HepG2 (cell line): Measurements from ENCODE around the gene ERFL. TPM values are rescaled to one million over a fixed set of nuclear protein-coding genes. Genes with fewer than 3 reads are reported as not detected.

Experiments
- ARNTL ChIP-seq: sonication (generic); formaldehyde crosslinking; IDR thresholded peaks from 2 replicates; pipeline ENCODE4 v1.4.0; 2020; ENCODE audit warnings: mild to moderate bottlenecking, missing genetic modification reagents
- ATRX ChIP-seq: sonication (generic); formaldehyde crosslinking; IDR thresholded peaks from 2 replicates; pipeline ENCODE4 v1.4.0; 2020; ENCODE audit warnings: missing genetic modification reagents, borderline replicate concordance
- CCAR2 ChIP-seq: fragments of 200-400 bp; formaldehyde crosslinking; optimal IDR thresholded peaks from 2 replicates; pipeline ENCODE3; 2018; ENCODE audit warnings: low read depth, mild to moderate bottlenecking, low read length, moderate library complexity
- DRAP1 ChIP-seq: IDR thresholded peaks from 2 replicates; pipeline ENCODE4 v1.6.1; 2016; ENCODE audit warnings: missing genetic modification reagents, missing compliant biosample characterization
- EHMT2 ChIP-seq: fragments of 200-600 bp; sonication (generic); IDR thresholded peaks from 2 replicates; pipeline ENCODE4 v1.7.0; 2017; ENCODE audit warnings: antibody characterized with exemption, low read depth, low read length, borderline replicate concordance
- HIVEP1 ChIP-seq: sonication (generic); formaldehyde crosslinking; IDR thresholded peaks from 2 replicates; pipeline ENCODE4 v1.4.0; 2020; ENCODE audit warnings: mild to moderate bottlenecking, missing genetic modification reagents
- HMG20A ChIP-seq: IDR thresholded peaks from 2 replicates; pipeline ENCODE4 v1.6.1; 2016; ENCODE audit warnings: borderline replicate concordance
- HNF4G ChIP-seq, 2 experiments: sonication (generic) in 1 of 2; formaldehyde crosslinking in 1 of 2; IDR thresholded peaks; 2 replicates each; pipeline versions ENCODE4 v1.4.0 to v1.6.1; 2011 to 2020; ENCODE audit warnings: borderline replicate concordance in 2 of 2, low read depth in 2 of 2, mild to moderate bottlenecking in 2 of 2, low read length in 1 of 2, missing genetic modification reagents in 1 of 2, moderate library complexity in 1 of 2
- IRX3 ChIP-seq: sonication (generic); formaldehyde crosslinking; IDR thresholded peaks from 2 replicates; pipeline ENCODE4 v1.8.1; 2023; ENCODE audit warnings: mild to moderate bottlenecking, low read depth, missing genetic modification reagents, borderline replicate concordance
- NR2F2 ChIP-seq: IDR thresholded peaks from 2 replicates; pipeline ENCODE4 v1.6.1; 2012; ENCODE audit warnings: low read depth, inconsistent platforms, borderline replicate concordance
- PHF8 ChIP-seq: sonication (generic); formaldehyde crosslinking; IDR thresholded peaks from 2 replicates; pipeline ENCODE4 v1.5.0; 2020; ENCODE audit warnings: missing genetic modification reagents
- PRDM15 ChIP-seq: sonication (generic); formaldehyde crosslinking; IDR thresholded peaks from 2 replicates; pipeline ENCODE4 v1.4.0; 2020; ENCODE audit warnings: missing genetic modification reagents
- PRPF4 ChIP-seq: fragments of 200-400 bp; formaldehyde crosslinking; IDR thresholded peaks from 2 replicates; pipeline ENCODE4 v1.6.1; 2016; ENCODE audit warnings: low read length, low read depth; ENCODE audit not compliant: poor library complexity, severe bottlenecking
- TFDP2 ChIP-seq: sonication (generic); formaldehyde crosslinking; IDR thresholded peaks from 2 replicates; pipeline ENCODE4 v1.4.0; 2020; ENCODE audit warnings: missing genetic modification reagents
- TMF1 ChIP-seq: sonication (generic); formaldehyde crosslinking; IDR thresholded peaks from 2 replicates; pipeline ENCODE4 v1.8.1; 2022; ENCODE audit warnings: low read depth, missing genetic modification reagents
- U2AF1 ChIP-seq: fragments of 200-400 bp; formaldehyde crosslinking; optimal IDR thresholded peaks from 2 replicates; pipeline ENCODE3; 2017; ENCODE audit warnings: mild to moderate bottlenecking, low read depth, low read length
- ZNF333 ChIP-seq: sonication (generic); formaldehyde crosslinking; IDR thresholded peaks from 2 replicates; pipeline ENCODE4 v1.4.0; 2020; ENCODE audit warnings: mild to moderate bottlenecking, missing genetic modification reagents, borderline replicate concordance
- ZNF335 ChIP-seq: sonication (generic); formaldehyde crosslinking; IDR thresholded peaks from 2 replicates; pipeline ENCODE4 v1.4.0; 2020; ENCODE audit warnings: missing genetic modification reagents
- ZNF382 ChIP-seq: sonication (generic); formaldehyde crosslinking; IDR thresholded peaks from 2 replicates; pipeline ENCODE4 v1.5.0; 2020; ENCODE audit warnings: missing genetic modification reagents, mild to moderate bottlenecking, borderline replicate concordance
- ZNF616 ChIP-seq: sonication (generic); formaldehyde crosslinking; IDR thresholded peaks from 2 replicates; pipeline ENCODE4 v1.5.0; 2020; ENCODE audit warnings: low read depth, mild to moderate bottlenecking, missing genetic modification reagents
- ZNF773 ChIP-seq: sonication (generic); formaldehyde crosslinking; IDR thresholded peaks from 2 replicates; pipeline ENCODE4 v1.4.0; 2020; ENCODE audit warnings: missing genetic modification reagents, borderline replicate concordance
- ZSCAN29 ChIP-seq: sonication (generic); formaldehyde crosslinking; conservative IDR thresholded peaks from 2 replicates; pipeline ENCODE4 v1.4.0; 2020; ENCODE audit warnings: mild to moderate bottlenecking, missing genetic modification reagents
- polyA plus RNA-seq, 8 experiments: library from polyadenylated mRNA; depleted of rRNA in 3 of 8; stranded (reverse) in 7 of 8; unstranded in 1 of 8; fragments of >200 nt; fragmentation: Illumina TruSeq in 4 of 8; extraction: Trizol in 4 of 8; gene quantifications; 2 replicates each; pipeline versions ENCODE4 v1.2.1 to v1.2.3, GENCODE V29; 2011 to 2016; ENCODE audit warnings: low read depth in 4 of 8, missing spikeins in 1 of 8, mixed read lengths in 1 of 8; ENCODE audit not compliant: insufficient read depth in 1 of 8
- total RNA-seq, 5 experiments: library from RNA; depleted of rRNA; stranded (reverse); fragments of >200 nt; fragmentation: Illumina TruSeq; extraction: Trizol; gene quantifications; 2 replicates each; pipeline ENCODE4 v1.2.3, GENCODE V29; 2016; ENCODE audit warnings: low read depth in 1 of 5

Gene ERFL
- total and polyA plus RNA-seq, 2 of the 13 experiments (the other 11 are each of a cell fraction or from before 2014, with no cell fraction given), result not detected

- TF ChIP-seq PRDM15 (CRISPR knock-in tag), result peak; percentile 42; the same call in 1 of the 2 replicates
- peak; percentile 54; the same call in 1 of the 2 replicates for TF ChIP-seq ZSCAN29 (CRISPR knock-in tag)
- no peak for TF ChIP-seq ATRX (CRISPR knock-in tag)
- peak; percentile 64 for TF ChIP-seq HNF4G (IDR thresholded peaks at IDR 0.05; ENCODE audit: borderline replicate concordance, low read depth, low read length)
- peak; percentile 77; the same call in 1 of the 2 replicates for TF ChIP-seq HNF4G (CRISPR knock-in tag; IDR thresholded peaks at IDR 0.05; ENCODE audit: borderline replicate concordance, low read depth)
- TF ChIP-seq HMG20A (CRISPR knock-in tag), result no peak
- TF ChIP-seq ZNF773 (CRISPR knock-in tag), result no peak
- 0 out of 2 replicates have a peak, but pooled peaks have one; percentile 45 for TF ChIP-seq ARNTL (CRISPR knock-in tag)
- TF ChIP-seq ZNF333 (CRISPR knock-in tag), result no peak
- no peak for TF ChIP-seq ZNF382 (CRISPR knock-in tag)
- no peak; the same call in 1 of the 2 replicates for TF ChIP-seq EHMT2
- no peak; the same call in 1 of the 2 replicates for TF ChIP-seq ZNF335
- TF ChIP-seq DRAP1, result peak; percentile 64
- no peak for TF ChIP-seq TMF1 (CRISPR knock-in tag)
- TF ChIP-seq CCAR2, result no peak
- peak; percentile 53; the same call in 1 of the 2 replicates for TF ChIP-seq TFDP2
- peak; percentile 100 for TF ChIP-seq U2AF1
- TF ChIP-seq HIVEP1, result no peak; the same call in 1 of the 2 replicates
- peak; percentile 62 for TF ChIP-seq PHF8 (CRISPR knock-in tag)
- TF ChIP-seq IRX3 (CRISPR knock-in tag), result no peak
- no peak for TF ChIP-seq PRPF4
- TF ChIP-seq NR2F2, result no peak
- 0 out of 2 replicates have a peak, but pooled peaks have one; percentile 77 for TF ChIP-seq ZNF616 (CRISPR knock-in tag)
Observed at GRCh38 chr19:41883821-41884733, 44.2 kb downstream of the ERFL start (continued).
